SK-N-SH (cell line): Measurements from ENCODE around the gene CMTM8. TPM values are rescaled to one million over a fixed set of nuclear protein-coding genes. Genes with fewer than 3 reads are reported as not detected.

Source experiments
- CTCF ChIA-PET: fragments of 300-600, 350-600 bp; formaldehyde crosslinking; extraction: SDS; loops from one replicate; lab custom pipeline; 2021; lab: Yijun Ruan, JAX
- POLR2A ChIA-PET: fragments of 350-600 bp; sonication (Branson Sonifier 250); formaldehyde crosslinking; extraction: SDS; loops from one replicate; lab custom pipeline; 2020; ENCODE audit warnings: antibody characterized with exemption, inconsistent platforms; lab: Yijun Ruan, JAX
- DNase-seq: peaks from one replicate; pipeline ENCODE4 v3.0.0; 2012
- H2AFZ ChIP-seq: fragments of 200-600 bp; sonication (generic); 2 replicates; pipeline ENCODE4 v1.8.1; 2016; ENCODE audit warnings: antibody characterized with exemption, mild to moderate bottlenecking, low read depth
- H3F3A ChIP-seq: fragments of 200-600 bp; sonication (generic); replicated peaks from 2 replicates; pipeline ENCODE3; 2016; ENCODE audit warnings: antibody characterized with exemption, mild to moderate bottlenecking; ENCODE audit not compliant: insufficient read depth
- H3K27ac ChIP-seq, 2 experiments: fragments of 200-500 bp in 1 of 2; fragments of 200-600 bp in 1 of 2; sonication (Bioruptor generic) in 1 of 2; sonication (generic), shearing (Covaris generic) in 1 of 2; 2 replicates each; pipeline versions ENCODE4 v1.5.1 to v1.6.1; 2014 to 2016; ENCODE audit warnings: low read depth in 2 of 2, inconsistent platforms in 1 of 2, low read length in 1 of 2, mild to moderate bottlenecking in 1 of 2, mixed read lengths in 1 of 2
- H3K27me3 ChIP-seq: fragments of 200-600 bp; sonication (generic), shearing (Covaris generic); 2 replicates; pipeline ENCODE4 v1.6.1; 2016; ENCODE audit warnings: mixed run types; ENCODE audit not compliant: insufficient read depth
- H3K36me3 ChIP-seq, 2 experiments: fragments of 200-500 bp in 1 of 2; fragments of 200-600 bp in 1 of 2; sonication (Bioruptor generic) in 1 of 2; sonication (generic) in 1 of 2; replicated peaks in 1 of 2; 2 replicates each; pipeline versions ENCODE3 to v1.5.1; 2014 to 2016; ENCODE audit warnings: low read length in 1 of 2, mild to moderate bottlenecking in 1 of 2; ENCODE audit not compliant: insufficient read depth in 2 of 2, control insufficient read depth in 1 of 2
- H3K4me1 ChIP-seq, 2 experiments: fragments of 200-500 bp in 1 of 2; fragments of 200-600 bp in 1 of 2; sonication (Bioruptor generic) in 1 of 2; sonication (generic), shearing (Covaris generic) in 1 of 2; 2 replicates each; pipeline versions ENCODE4 v1.5.1 to v1.6.1; 2014 to 2016; ENCODE audit warnings: low read depth in 1 of 2, low read length in 1 of 2, mixed run types in 1 of 2; ENCODE audit not compliant: insufficient read depth in 2 of 2, control insufficient read depth in 1 of 2
- H3K4me2 ChIP-seq: fragments of 200-600 bp; sonication (generic), shearing (Covaris generic); 2 replicates; pipeline ENCODE4 v1.6.1; 2017; ENCODE audit warnings: mixed run types
- H3K4me3 ChIP-seq, 2 experiments: fragments of 200-500 bp in 1 of 2; fragments of 200-600 bp in 1 of 2; sonication (Bioruptor generic) in 1 of 2; sonication (generic), shearing (Covaris generic) in 1 of 2; 2 replicates each; pipeline versions ENCODE4 v1.5.1 to v1.8.1; 2014 to 2016; ENCODE audit warnings: low read depth in 2 of 2, inconsistent platforms in 1 of 2, low read length in 1 of 2, mild to moderate bottlenecking in 1 of 2, mixed read lengths in 1 of 2, moderate library complexity in 1 of 2
- H3K79me2 ChIP-seq: fragments of 200-600 bp; sonication (generic); 2 replicates; pipeline ENCODE4 v1.8.1; 2017; ENCODE audit warnings: mild to moderate bottlenecking; ENCODE audit not compliant: insufficient read depth
- H3K9ac ChIP-seq: fragments of 200-600 bp; sonication (generic); 2 replicates; pipeline ENCODE4 v1.6.1; 2017; ENCODE audit warnings: mixed run types
- H3K9me2 ChIP-seq: fragments of 200-600 bp; sonication (generic); 2 replicates; pipeline ENCODE4 v1.6.1; 2017; ENCODE audit warnings: mixed run types
- H3K9me3 ChIP-seq: fragments of 200-600 bp; sonication (generic); 2 replicates; pipeline ENCODE4 v1.6.1; 2017; ENCODE audit warnings: mixed run types, mild to moderate bottlenecking, moderate library complexity
- H4K20me1 ChIP-seq: fragments of 200-600 bp; sonication (generic); 2 replicates; pipeline ENCODE4 v1.6.1; 2017; ENCODE audit warnings: mild to moderate bottlenecking, mixed run types; ENCODE audit not compliant: insufficient read depth
- EP300 ChIP-seq, 2 experiments: IDR thresholded peaks; 2 replicates each; pipeline versions ENCODE4 v1.4.0 to v1.6.1; 2012; ENCODE audit warnings: borderline replicate concordance in 1 of 2, low read depth in 1 of 2, low read length in 1 of 2
- FOSL2 ChIP-seq: IDR thresholded peaks from 2 replicates; pipeline ENCODE4 v1.4.0; 2012; ENCODE audit warnings: low read depth, mild to moderate bottlenecking, moderate library complexity, borderline replicate concordance
- FOXM1 ChIP-seq: IDR thresholded peaks from 2 replicates; pipeline ENCODE4 v1.4.0; 2012; ENCODE audit warnings: low read depth, mild to moderate bottlenecking
- GABPA ChIP-seq: IDR thresholded peaks from 2 replicates; pipeline ENCODE4 v1.4.0; 2012; ENCODE audit warnings: low read depth, mild to moderate bottlenecking
- NRF1 ChIP-seq: IDR thresholded peaks from 2 replicates; pipeline ENCODE4 v1.6.1; 2012; ENCODE audit warnings: low read depth, mild to moderate bottlenecking, low read length
- RAD21 ChIP-seq: IDR thresholded peaks from 2 replicates; pipeline ENCODE4 v1.6.1; 2012; ENCODE audit warnings: mild to moderate bottlenecking, low read length
- RCOR1 ChIP-seq: fragments of 150-350 bp; IDR thresholded peaks from 2 replicates; pipeline ENCODE4 v1.6.1; 2017; ENCODE audit warnings: antibody characterized with exemption, low read length
- RXRA ChIP-seq: IDR thresholded peaks from 2 replicates; pipeline ENCODE4 v1.4.0; 2012; ENCODE audit warnings: low read depth, mild to moderate bottlenecking, borderline replicate concordance
- SIN3A ChIP-seq: IDR thresholded peaks from 2 replicates; pipeline ENCODE4 v1.6.1; 2012; ENCODE audit warnings: low read depth, mild to moderate bottlenecking, low read length, moderate library complexity, borderline replicate concordance
- TCF12 ChIP-seq: IDR thresholded peaks from 2 replicates; pipeline ENCODE4 v1.4.0; 2012
- USF1 ChIP-seq: IDR thresholded peaks from 2 replicates; pipeline ENCODE4 v1.4.0; 2012; ENCODE audit warnings: low read depth, borderline replicate concordance
- WGBS: methylation state at CpG from one replicate; pipeline ENCODE4 v1.1.6; 2017; ENCODE audit warnings: low lambda C conversion rate; 5-methylcytosine and 5-hydroxymethylcytosine counted together
- polyA plus RNA-seq, 3 experiments: library from polyadenylated mRNA; depleted of rRNA; stranded (reverse); fragments of >200 nt; gene quantifications; 2 replicates each; pipeline ENCODE4 v1.2.3, GENCODE V29; 2012
- TF ChIP-seq, protein P1 (sequence below): IDR thresholded peaks from 2 replicates; pipeline ENCODE4 v1.4.0; 2012; ENCODE audit warnings: low read depth
- TF ChIP-seq, protein P2 (sequence below): IDR thresholded peaks from 2 replicates; pipeline ENCODE4 v1.4.0; 2012; ENCODE audit warnings: low read depth, borderline replicate concordance
- TF ChIP-seq, protein P3 (sequence below): fragments of 200-600 bp; sonication (generic); IDR thresholded peaks from 2 replicates; pipeline ENCODE4 v1.6.1; 2017; ENCODE audit warnings: antibody characterized with exemption, mild to moderate bottlenecking, moderate library complexity

Gene CMTM8
- polyA plus RNA-seq, 1 of the 3 experiments (the other 2 are of a cell fraction), result 9.7 TPM

DNA sequence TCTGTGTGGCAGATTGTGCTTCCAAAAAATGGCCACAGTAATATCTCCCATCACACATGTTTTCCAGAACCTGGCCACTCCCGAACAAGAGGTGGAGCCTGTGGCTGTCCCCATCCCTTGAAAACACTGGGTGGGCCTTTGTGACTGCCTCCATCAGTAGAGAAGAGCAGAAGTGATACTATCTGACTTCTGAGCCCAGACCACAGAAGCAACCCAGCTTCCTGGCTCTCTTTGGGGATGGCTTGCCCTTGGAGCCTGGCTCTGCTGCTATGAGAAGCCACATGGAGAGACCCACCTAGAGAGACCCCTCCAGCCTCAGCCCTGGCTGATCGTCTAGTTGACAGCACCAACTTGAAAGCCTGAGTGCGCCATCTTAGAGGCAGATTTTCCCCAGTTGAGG is 39.8 kb upstream of the CMTM8 start:
- Histone ChIP-seq H3K9ac (no peak overlapping the region), H3K9me3 (no peaks in the 10 kb centered on the region), H3K9me2 (no peaks in the 10 kb centered on the region), H3F3A (no peaks in the 10 kb centered on the region), H3K27me3 (peaks cover 9% of the 10 kb centered on the region; the same call in 1 of the 2 replicates), H3K4me1 (peaks cover under 1 to 5% of the 10 kb centered on the region in 2 experiments; a peak in 2 of 4 replicates), H3K36me3 (no peaks in the 10 kb centered on the region), H4K20me1 (no peaks in the 10 kb centered on the region), H3K79me2 (no peaks in the 10 kb centered on the region), H2AFZ (no peak overlapping the region), H3K4me2 (no peak overlapping the region), H3K27ac (no peak overlapping the region), H3K4me3 (no peak overlapping the region)
- 13% methylated on average over 1 of the region's 3 CpGs for WGBS
- ChIA-PET CTCF (interaction anchor here (1.0 kb wide), 1 partner anchor 54 kb away, joined by 3 read pairs; no protein-coding TSS in a partner anchor), POLR2A (no interaction called here)
- TF ChIP-seq GABPA, result no peak
- no peak for TF ChIP-seq RAD21
- no peak for TF ChIP-seq EP300 (IDR thresholded peaks at IDR 0.05; ENCODE audit: borderline replicate concordance in 1 of 2, low read depth in 1 of 2, low read length in 1 of 2)
- no peak for TF ChIP-seq FOXM1
- no peak for TF ChIP-seq TCF12
- TF ChIP-seq USF1, result no peak
- TF ChIP-seq, protein P1, sequence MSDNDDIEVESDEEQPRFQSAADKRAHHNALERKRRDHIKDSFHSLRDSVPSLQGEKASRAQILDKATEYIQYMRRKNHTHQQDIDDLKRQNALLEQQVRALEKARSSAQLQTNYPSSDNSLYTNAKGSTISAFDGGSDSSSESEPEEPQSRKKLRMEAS, result no peak
- no peak for TF ChIP-seq FOSL2
- no peak for TF ChIP-seq RXRA
- TF ChIP-seq RCOR1, result no peak
- TF ChIP-seq, protein P2, sequence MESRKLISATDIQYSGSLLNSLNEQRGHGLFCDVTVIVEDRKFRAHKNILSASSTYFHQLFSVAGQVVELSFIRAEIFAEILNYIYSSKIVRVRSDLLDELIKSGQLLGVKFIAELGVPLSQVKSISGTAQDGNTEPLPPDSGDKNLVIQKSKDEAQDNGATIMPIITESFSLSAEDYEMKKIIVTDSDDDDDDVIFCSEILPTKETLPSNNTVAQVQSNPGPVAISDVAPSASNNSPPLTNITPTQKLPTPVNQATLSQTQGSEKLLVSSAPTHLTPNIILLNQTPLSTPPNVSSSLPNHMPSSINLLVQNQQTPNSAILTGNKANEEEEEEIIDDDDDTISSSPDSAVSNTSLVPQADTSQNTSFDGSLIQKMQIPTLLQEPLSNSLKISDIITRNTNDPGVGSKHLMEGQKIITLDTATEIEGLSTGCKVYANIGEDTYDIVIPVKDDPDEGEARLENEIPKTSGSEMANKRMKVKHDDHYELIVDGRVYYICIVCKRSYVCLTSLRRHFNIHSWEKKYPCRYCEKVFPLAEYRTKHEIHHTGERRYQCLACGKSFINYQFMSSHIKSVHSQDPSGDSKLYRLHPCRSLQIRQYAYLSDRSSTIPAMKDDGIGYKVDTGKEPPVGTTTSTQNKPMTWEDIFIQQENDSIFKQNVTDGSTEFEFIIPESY, result no peak
- TF ChIP-seq SIN3A, result no peak
- no peak for TF ChIP-seq NRF1
- TF ChIP-seq, protein P3, sequence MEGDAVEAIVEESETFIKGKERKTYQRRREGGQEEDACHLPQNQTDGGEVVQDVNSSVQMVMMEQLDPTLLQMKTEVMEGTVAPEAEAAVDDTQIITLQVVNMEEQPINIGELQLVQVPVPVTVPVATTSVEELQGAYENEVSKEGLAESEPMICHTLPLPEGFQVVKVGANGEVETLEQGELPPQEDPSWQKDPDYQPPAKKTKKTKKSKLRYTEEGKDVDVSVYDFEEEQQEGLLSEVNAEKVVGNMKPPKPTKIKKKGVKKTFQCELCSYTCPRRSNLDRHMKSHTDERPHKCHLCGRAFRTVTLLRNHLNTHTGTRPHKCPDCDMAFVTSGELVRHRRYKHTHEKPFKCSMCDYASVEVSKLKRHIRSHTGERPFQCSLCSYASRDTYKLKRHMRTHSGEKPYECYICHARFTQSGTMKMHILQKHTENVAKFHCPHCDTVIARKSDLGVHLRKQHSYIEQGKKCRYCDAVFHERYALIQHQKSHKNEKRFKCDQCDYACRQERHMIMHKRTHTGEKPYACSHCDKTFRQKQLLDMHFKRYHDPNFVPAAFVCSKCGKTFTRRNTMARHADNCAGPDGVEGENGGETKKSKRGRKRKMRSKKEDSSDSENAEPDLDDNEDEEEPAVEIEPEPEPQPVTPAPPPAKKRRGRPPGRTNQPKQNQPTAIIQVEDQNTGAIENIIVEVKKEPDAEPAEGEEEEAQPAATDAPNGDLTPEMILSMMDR, result no peak
- no peak for DNase-seq
